HG03521 (cell line): Measurements from ENCODE around the gene EFR3B.

Experiments
- ATAC-seq: cut with Tn5 transposase; IDR thresholded peaks from one replicate; pipeline ENCODE4 v1.9.1; 2021; ENCODE audit warnings: mild to moderate bottlenecking, moderate library complexity; ENCODE audit not compliant: unreplicated experiment

The EFR3B gene

GRCh38 chr2:25176541-25177181 is 134.8 kb downstream of the EFR3B start:
- no peak for ATAC-seq

- no peak for ATAC-seq
These were observed 135.3 kb downstream of the EFR3B start for GRCh38 chr2:25177211-25177611.

GRCh38 chr2:25178976-25179375 is 137.1 kb downstream of the EFR3B start:
- ATAC-seq: no peak

- ATAC-seq: no peak
These were observed 142.4 kb downstream of the EFR3B start for GRCh38 chr2:25184254-25184653.

- no peak for ATAC-seq
These were observed 146.0 kb downstream of the EFR3B start for GRCh38 chr2:25187729-25188350.

- no peak for ATAC-seq
These were observed 146.5 kb downstream of the EFR3B start for GRCh38 chr2:25188405-25188804.

- no peak for ATAC-seq
These were observed 148.7 kb downstream of the EFR3B start for GRCh38 chr2:25190536-25190935.

GRCh38 chr2:25194576-25195122 is 152.8 kb downstream of the EFR3B start:
- no peak for ATAC-seq

GRCh38 chr2:25197336-25198208 is 155.7 kb downstream of the EFR3B start:
- ATAC-seq: no peak

GRCh38 chr2:25198209-25198525 is 156.3 kb downstream of the EFR3B start:
- ATAC-seq: no peak

- ATAC-seq: no peak
These were observed 156.7 kb downstream of the EFR3B start for GRCh38 chr2:25198576-25198975.

- ATAC-seq: no peak
These were observed 159.4 kb downstream of the EFR3B start for GRCh38 chr2:25201265-25201664.

GRCh38 chr2:25201794-25202193 is 159.9 kb downstream of the EFR3B start:
- no peak for ATAC-seq

GRCh38 chr2:25202275-25202674 is 160.4 kb downstream of the EFR3B start:
- ATAC-seq: no peak

GRCh38 chr2:25204190-25204838 is 162.4 kb downstream of the EFR3B start:
- ATAC-seq: no peak

GRCh38 chr2:25207078-25207545 is 165.2 kb downstream of the EFR3B start:
- ATAC-seq: no peak
